DOHH2 (cell line): ENCODE measurements around the gene WNT7A.

Experiments
- H3F3A ChIP-seq: fragments of 200-600 bp; sonication (generic), shearing (Covaris generic); 2 replicates; pipeline ENCODE4 v1.6.0; 2016; ENCODE audit warnings: antibody characterized with exemption, mild to moderate bottlenecking; ENCODE audit not compliant: control insufficient read depth, insufficient read depth
- H3K27ac ChIP-seq: fragments of 200-600 bp; sonication (generic); 2 replicates; pipeline ENCODE4 v1.5.1; 2014; ENCODE audit warnings: low read depth, mild to moderate bottlenecking, low read length, moderate library complexity
- H3K27me3 ChIP-seq: fragments of 200-600 bp; sonication (generic); 2 replicates; pipeline ENCODE4 v1.6.1; 2014; ENCODE audit warnings: mild to moderate bottlenecking, low read length, mixed read lengths; ENCODE audit not compliant: control insufficient read depth
- H3K36me3 ChIP-seq: fragments of 200-600 bp; sonication (generic); 2 replicates; pipeline ENCODE4 v1.6.1; 2014; ENCODE audit warnings: mild to moderate bottlenecking, low read length, moderate library complexity, mixed read lengths; ENCODE audit not compliant: control insufficient read depth
- H3K4me1 ChIP-seq: fragments of 200-600 bp; sonication (generic); 2 replicates; pipeline ENCODE4 v1.6.1; 2014; ENCODE audit warnings: mild to moderate bottlenecking, low read length, mixed read lengths; ENCODE audit not compliant: control insufficient read depth
- H3K4me2 ChIP-seq: fragments of 200-600 bp; sonication (generic); 2 replicates; pipeline ENCODE4 v1.6.0; 2014; ENCODE audit warnings: mild to moderate bottlenecking, low read length, moderate library complexity
- H3K4me3 ChIP-seq: fragments of 200-600 bp; sonication (generic); 2 replicates; pipeline ENCODE4 v1.5.1; 2014; ENCODE audit warnings: mild to moderate bottlenecking, low read length, mixed read lengths
- H3K79me2 ChIP-seq: fragments of 200-600 bp; sonication (generic); 2 replicates; pipeline ENCODE4 v1.6.1; 2014; ENCODE audit warnings: mild to moderate bottlenecking, low read length, mixed read lengths; ENCODE audit not compliant: control insufficient read depth
- H3K9me2 ChIP-seq: fragments of 200-600 bp; sonication (generic); replicated peaks from 2 replicates; pipeline ENCODE4 v1.6.1; 2014; ENCODE audit warnings: mild to moderate bottlenecking, low read length, mixed read lengths; ENCODE audit not compliant: control insufficient read depth
- H3K9me3 ChIP-seq: fragments of 200-600 bp; sonication (generic); 2 replicates; pipeline ENCODE4 v1.6.1; 2014; ENCODE audit warnings: antibody characterized with exemption, low read length, mixed read lengths; ENCODE audit not compliant: control insufficient read depth, insufficient read depth
- H4K20me1 ChIP-seq: fragments of 200-600 bp; sonication (generic); 2 replicates; pipeline ENCODE4 v1.6.0; 2014; ENCODE audit warnings: low read depth, mild to moderate bottlenecking, antibody characterized with exemption, low read length, moderate library complexity; ENCODE audit not compliant: control insufficient read depth, insufficient read depth
- EZH2phosphoT487 ChIP-seq: fragments of 200-600 bp; sonication (generic); IDR thresholded peaks from 2 replicates; pipeline ENCODE4 v1.6.1; 2017; ENCODE audit warnings: borderline replicate concordance, mild to moderate bottlenecking, antibody characterized with exemption, low read length, moderate library complexity, mixed read lengths
- TF ChIP-seq, protein P1 (sequence below): fragments of 200-600 bp; sonication (generic); IDR thresholded peaks from one replicate; pipeline ENCODE4 v1.5.1; 2014; ENCODE audit warnings: antibody characterized with exemption, mild to moderate bottlenecking, low read depth, low read length; ENCODE audit not compliant: poor library complexity, severe bottlenecking

The WNT7A gene

GRCh38 chr3:13853978-13854296 lies 25.9 kb downstream of the WNT7A start:
- Histone ChIP-seq H3F3A (no peaks in the 10 kb centered on the region), H3K36me3 (no peaks in the 10 kb centered on the region), H3K4me2 (no peak overlapping the region), H3K27me3 (no peaks in the 10 kb centered on the region), H3K4me1 (no peaks in the 10 kb centered on the region), H3K9me3 (no peaks in the 10 kb centered on the region), H3K27ac (no peak overlapping the region), H3K79me2 (no peaks in the 10 kb centered on the region), H3K9me2 (no peaks in the 10 kb centered on the region), H4K20me1 (no peaks in the 10 kb centered on the region), H3K4me3 (no peak overlapping the region)
- no peak for TF ChIP-seq EZH2phosphoT487
- TF ChIP-seq, protein P1, sequence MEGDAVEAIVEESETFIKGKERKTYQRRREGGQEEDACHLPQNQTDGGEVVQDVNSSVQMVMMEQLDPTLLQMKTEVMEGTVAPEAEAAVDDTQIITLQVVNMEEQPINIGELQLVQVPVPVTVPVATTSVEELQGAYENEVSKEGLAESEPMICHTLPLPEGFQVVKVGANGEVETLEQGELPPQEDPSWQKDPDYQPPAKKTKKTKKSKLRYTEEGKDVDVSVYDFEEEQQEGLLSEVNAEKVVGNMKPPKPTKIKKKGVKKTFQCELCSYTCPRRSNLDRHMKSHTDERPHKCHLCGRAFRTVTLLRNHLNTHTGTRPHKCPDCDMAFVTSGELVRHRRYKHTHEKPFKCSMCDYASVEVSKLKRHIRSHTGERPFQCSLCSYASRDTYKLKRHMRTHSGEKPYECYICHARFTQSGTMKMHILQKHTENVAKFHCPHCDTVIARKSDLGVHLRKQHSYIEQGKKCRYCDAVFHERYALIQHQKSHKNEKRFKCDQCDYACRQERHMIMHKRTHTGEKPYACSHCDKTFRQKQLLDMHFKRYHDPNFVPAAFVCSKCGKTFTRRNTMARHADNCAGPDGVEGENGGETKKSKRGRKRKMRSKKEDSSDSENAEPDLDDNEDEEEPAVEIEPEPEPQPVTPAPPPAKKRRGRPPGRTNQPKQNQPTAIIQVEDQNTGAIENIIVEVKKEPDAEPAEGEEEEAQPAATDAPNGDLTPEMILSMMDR = no peak

DNA sequence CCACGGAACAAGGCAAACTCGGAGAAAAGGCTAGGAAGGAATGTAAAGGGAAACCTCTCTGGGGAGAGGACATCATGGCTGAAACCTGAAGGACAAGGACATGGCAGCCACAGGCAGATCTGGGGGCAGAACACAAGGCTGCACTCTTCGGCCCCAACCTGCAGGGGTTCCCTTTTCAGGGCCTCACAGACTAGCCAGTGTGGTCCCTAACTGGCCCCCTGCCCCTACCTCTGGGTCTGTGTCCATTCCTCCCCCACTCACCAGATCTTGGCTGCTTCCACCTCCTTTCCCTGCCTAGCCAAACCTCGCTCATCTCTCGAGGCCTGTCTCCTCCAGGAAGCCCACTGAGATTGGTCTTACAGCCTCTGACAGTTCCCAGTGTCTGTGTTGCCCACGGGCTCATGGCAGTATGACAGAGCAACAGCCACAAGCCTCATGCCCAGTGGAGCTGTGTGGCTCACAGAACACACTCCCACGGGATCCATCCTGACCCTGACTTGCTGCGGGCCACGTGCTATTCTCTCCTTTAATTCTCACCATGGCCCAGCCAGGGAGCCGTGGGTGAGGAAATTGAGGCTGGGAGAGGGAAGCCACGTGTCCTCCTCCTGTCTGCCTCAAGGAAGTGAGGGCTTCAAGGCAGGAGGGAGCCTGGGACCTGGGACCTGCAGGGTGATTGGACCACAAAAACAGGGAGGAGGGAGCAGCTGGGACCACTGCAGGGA lies 26.5 kb downstream of the WNT7A start:
- Histone ChIP-seq H3K9me3 (no peaks in the 10 kb centered on the region), H4K20me1 (no peaks in the 10 kb centered on the region), H3K4me3 (no peak overlapping the region), H3K9me2 (no peaks in the 10 kb centered on the region), H3K27me3 (no peaks in the 10 kb centered on the region), H3K79me2 (no peaks in the 10 kb centered on the region), H3K36me3 (no peaks in the 10 kb centered on the region), H3F3A (no peaks in the 10 kb centered on the region), H3K27ac (no peak overlapping the region), H3K4me1 (no peaks in the 10 kb centered on the region), H3K4me2 (no peak overlapping the region)
- TF ChIP-seq, protein P1 = no peak
- no peak for TF ChIP-seq EZH2phosphoT487

DNA sequence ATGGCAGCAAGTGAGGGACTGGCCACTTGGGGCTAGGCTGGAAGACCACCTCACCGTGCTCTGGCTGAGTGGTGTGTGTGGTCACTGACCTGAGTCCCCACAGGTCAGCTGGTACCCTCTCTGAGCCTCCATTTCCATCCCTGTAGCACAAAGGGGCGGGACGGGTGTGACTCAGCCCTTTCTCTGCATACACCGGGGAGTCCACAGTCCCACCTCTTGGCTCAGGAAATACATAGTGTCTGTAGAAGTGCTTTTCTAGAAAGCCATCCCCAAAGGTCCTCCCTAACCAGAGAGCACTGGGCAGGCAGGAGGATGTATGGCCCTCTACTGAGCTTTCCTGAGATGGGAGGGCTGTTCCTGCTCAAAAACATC lies 27.2 kb downstream of the WNT7A start:
- no peaks in the 10 kb centered on the region for H4K20me1 ChIP-seq
- H3K36me3 ChIP-seq = no peaks in the 10 kb centered on the region
- no peaks in the 10 kb centered on the region for H3K27me3 ChIP-seq
- no peaks in the 10 kb centered on the region for H3K9me3 ChIP-seq
- no peaks in the 10 kb centered on the region for H3F3A ChIP-seq
- no peak overlapping the region for H3K27ac ChIP-seq
- H3K4me1 ChIP-seq = no peaks in the 10 kb centered on the region
- no peaks in the 10 kb centered on the region for H3K79me2 ChIP-seq
- no peaks in the 10 kb centered on the region for H3K9me2 ChIP-seq
- TF ChIP-seq, protein P1 = no peak
- TF ChIP-seq EZH2phosphoT487 = no peak
- no peak overlapping the region for H3K4me2 ChIP-seq
- H3K4me3 ChIP-seq = no peak overlapping the region
